GM10266 (cell line): ENCODE measurements around the gene SRPK1.
"Not testable (repeated sequence)": the region's sequence is repeated elsewhere in the genome, so short reads cannot be mapped to it uniquely, and the experiment has no call there.

Source experiments
- DNase-seq: peaks from one replicate; pipeline ENCODE4 v3.0.0; 2012; ENCODE audit errors: extremely low spot score
- TF ChIP-seq, protein P1 (sequence below): IDR thresholded peaks from 2 replicates; pipeline ENCODE4 v1.5.1; 2012; ENCODE audit warnings: mild to moderate bottlenecking, low read depth; ENCODE audit not compliant: control insufficient read depth, insufficient read depth; ENCODE audit errors: missing control alignments

SRPK1 gene

DNA sequence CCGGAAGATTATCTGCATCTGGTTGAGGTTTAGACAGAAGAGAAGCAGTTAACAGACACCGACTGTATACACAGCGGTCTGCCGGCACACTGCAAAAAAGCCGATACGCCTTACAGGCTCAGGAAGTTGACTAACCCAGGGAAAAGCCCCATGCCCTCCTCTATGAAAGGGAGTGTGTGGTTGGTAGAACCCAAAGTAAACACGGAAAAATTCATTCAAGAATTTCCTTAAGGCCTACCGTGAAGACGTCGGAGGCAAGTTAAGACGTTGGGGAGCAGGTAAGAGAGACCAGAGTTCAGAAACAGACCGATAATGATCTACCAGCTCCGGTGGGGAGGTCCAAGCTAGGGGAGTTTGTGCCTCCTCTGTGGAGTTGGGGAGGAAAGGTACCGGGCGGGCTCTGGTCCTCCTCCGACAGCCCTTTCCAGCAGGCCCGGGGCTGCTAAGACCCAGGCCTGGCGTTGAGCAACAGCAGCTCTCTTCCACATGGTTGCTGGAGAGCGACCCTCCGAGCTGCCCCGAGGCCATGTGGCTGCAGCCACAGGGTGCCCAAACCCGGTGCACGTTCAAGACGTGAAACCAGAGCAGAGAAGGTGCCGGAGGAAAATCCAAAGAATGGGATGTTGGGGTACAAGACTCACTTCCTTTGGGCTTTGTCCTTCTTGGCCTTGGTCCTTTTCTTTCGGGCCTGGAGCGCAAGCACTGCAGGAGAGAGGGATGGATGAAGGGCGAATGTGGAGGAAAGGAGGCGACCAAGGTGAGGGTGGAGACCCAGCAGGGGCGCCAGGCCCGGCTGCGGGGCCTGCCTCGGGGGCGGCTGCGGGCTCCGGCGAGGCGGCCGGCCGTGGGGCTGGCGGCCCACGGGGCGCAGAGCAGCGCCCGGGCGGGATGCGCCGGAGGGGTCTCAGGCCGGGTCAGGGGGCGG, 809 bp downstream of the SRPK1 start:
- TF ChIP-seq, protein P1, sequence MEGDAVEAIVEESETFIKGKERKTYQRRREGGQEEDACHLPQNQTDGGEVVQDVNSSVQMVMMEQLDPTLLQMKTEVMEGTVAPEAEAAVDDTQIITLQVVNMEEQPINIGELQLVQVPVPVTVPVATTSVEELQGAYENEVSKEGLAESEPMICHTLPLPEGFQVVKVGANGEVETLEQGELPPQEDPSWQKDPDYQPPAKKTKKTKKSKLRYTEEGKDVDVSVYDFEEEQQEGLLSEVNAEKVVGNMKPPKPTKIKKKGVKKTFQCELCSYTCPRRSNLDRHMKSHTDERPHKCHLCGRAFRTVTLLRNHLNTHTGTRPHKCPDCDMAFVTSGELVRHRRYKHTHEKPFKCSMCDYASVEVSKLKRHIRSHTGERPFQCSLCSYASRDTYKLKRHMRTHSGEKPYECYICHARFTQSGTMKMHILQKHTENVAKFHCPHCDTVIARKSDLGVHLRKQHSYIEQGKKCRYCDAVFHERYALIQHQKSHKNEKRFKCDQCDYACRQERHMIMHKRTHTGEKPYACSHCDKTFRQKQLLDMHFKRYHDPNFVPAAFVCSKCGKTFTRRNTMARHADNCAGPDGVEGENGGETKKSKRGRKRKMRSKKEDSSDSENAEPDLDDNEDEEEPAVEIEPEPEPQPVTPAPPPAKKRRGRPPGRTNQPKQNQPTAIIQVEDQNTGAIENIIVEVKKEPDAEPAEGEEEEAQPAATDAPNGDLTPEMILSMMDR = no peak
- DNase-seq = peak; percentile 42

DNA sequence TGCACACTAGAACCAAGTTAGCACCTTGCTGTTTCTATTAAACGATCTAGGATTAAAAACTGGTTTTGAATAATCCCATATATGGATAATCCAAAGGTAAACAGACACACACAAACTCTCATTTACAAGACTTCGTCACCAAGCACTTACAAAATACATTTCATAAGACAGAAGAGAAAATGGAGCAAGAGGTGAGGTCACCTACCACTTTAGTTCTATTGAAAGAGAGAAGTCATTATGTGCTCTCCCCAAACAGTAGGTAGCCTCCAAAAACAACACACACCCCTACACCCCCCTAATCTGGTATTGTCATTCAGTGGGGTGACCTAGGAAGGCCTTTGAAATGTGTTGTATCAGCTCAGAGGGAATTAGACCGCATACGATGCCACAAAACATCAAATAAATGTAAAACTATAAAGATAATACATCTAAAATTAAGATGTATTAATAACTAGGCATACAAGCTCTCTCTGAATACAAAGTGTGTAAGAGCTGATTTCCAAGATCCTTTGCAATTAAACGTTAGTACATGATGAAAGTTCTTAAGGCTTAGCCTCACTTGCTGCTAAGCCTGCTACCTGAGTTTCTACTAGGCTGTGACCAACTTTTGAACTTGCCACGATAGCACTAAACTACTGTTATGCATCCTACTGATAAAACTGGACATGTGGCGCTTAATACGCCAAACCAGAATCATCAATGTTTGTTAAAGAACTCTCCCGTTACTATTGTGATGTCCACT, 1.6 kb downstream of the SRPK1 start:
- TF ChIP-seq, protein P1 = no peak
- DNase-seq = no peak

DNA sequence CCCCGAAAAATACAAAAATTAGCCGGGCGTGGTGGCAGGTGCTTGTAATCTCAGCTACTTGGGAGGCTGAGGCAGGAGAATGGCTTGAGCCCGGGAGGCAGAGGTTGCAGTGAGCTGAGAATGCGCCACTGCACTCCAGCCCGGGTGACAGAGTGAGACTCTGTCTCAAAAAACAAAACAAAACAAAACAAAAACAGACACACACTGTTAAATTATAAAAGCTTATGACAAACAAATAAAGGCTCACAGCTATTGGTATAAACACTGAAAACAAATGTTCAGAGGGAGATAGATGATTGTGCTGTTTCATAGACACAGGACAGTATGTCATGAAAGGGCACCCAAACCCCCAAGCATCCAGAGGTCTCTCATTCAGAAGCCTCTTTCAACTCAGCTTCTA, 4.0 kb downstream of the SRPK1 start:
- DNase-seq = not testable (repeated sequence)

DNA sequence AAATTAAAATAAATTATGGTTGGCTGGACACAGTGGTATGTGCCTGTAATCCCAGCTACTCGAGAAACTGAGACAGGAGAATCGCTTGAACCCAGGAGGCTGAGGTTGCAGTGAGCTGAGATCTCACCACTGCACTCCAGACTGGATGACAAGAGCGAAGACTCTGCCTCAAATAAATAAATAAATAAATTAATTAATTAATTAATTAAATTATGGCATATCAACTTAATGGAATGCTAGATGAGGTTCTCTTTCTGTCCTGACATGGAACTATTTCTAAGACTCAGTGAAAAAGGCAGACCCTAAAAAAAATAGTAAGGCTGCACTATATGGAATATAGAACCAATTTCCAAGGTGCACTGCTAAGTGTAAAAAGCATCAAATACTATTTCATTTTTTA, 4.8 kb downstream of the SRPK1 start:
- no peak for DNase-seq
- TF ChIP-seq, protein P1 = no peak

DNA sequence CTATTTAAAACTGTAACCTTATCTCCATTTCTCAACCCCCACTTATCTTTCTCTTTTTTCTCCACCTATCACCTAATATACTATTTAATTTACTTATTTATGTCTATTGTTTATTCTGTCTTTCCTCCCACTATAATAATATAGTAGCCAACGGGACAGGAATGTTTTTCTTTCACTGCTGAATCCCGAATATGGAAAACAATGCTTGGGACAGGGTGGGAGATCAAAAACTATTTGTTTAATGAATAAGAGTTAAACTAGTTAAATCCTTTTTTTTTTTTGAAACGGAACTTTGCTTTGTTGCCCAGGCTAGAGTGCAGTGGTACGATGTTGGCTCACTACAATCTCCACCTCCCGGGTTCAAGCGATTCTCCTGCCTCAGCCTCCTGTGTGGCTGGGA, 6.4 kb downstream of the SRPK1 start:
- DNase-seq = no peak
- TF ChIP-seq, protein P1 = no peak

DNA sequence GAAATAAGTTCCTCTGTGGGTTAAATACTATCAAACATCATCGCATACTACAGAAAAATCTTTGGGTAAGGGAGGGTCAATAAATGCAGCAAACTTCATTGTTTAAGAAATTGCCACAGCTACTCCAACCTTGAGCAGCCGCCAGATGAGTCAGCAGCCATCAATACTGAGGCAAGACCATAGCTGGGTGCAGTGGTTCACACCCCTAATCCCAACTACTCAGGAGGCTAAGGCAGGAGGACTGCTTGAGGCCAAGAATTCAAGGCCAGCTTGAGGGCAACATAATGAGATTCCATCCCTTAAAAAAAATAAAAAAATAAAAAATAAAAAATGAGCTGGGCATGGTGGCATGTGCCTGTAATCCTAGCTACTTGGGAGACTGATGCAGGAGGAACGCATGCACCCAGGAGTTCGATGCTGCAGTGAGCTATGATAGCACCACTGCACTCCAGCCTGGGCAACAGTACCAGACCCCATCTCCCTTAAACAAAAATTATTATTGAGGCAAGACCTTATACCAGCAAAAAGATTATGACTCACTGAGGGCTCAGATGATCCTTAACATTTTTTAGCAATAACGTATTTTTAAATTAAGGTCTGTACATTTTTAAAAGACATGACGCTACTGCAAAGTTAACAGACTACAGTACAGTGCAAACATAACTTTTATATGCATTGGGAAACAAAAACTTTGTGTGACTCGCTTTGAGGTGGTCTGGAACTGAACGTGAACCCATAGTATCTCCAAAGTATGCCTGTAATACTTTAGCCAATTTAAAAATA, 8.8 kb downstream of the SRPK1 start:
- TF ChIP-seq, protein P1 = no peak
- no peak for DNase-seq

DNA sequence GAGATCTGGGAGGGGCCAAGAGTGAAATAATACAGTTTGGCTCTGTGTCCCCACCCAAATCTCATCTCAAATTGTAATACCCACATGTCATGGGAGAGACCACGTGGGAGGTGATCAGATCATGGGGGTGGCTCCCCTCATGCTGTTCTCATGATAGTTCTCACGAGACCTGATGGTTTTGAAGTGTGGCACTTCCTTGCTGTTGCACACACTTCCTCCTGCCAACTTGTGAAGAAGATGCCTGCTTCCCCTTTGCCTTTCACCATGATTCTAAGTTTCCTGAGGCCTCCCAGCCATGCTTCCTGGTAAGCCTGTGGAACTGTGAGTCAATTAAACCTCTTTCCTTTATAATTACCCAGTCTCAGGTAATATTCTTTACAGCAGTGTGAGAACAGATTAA, 11.3 kb downstream of the SRPK1 start:
- DNase-seq = not testable (repeated sequence)

DNA sequence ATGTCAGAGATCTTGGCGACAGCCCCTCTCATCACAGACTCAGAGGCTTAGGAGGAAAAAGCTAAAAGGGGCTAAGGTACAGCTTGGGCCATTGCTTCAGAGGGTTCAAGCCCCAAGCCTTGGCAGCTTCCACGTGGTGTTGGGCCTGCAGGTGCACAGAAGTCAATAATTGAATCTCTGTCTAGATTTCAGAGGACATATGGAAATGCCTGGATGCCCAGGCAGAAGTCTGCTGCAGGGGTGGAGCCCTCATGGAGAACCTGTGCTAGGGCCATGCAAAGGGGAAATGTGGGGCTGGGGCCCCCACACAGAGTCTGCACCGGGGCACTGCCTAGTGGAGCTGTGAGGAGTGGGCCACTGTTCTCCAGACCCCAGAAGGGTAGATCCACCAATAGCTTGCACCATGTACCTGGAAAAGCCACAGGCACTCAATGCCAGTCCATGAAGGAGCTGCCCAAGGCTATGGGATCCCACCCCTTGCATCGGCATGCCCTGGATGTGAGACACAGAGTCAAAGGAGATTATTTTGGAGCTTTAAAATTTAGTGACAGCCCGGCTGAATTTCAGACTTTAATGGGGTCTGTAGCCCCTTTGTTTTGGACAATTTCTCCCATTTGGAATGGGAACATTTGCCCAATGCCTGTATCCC, 12.0 kb downstream of the SRPK1 start:
- DNase-seq = not testable (repeated sequence)
